T-helper 2 cell treated with Interferon-gamma antibody and Interleukin-4, amounts not matched to agents 5 μg/mL and 100 μg/mL, for 36 hours (primary cell): ENCODE data around the gene AIMP1.
"Not testable (repeated sequence)": the region's sequence is repeated elsewhere in the genome, so short reads cannot be mapped to it uniquely, and the experiment has no call there.

Experiments
- DNase-seq: peaks from one replicate; pipeline ENCODE4 v3.0.0; 2021; ENCODE audit warnings: low spot score
- H3K27ac Mint-ChIP-seq: one replicate; pipeline ENCODE4 v1.8.0; 2021; ENCODE audit warnings: mild to moderate bottlenecking, mixed read lengths
- H3K27me3 Mint-ChIP-seq: one replicate; pipeline ENCODE4 v1.8.0; 2021; ENCODE audit warnings: low read depth, mixed read lengths
- H3K36me3 Mint-ChIP-seq: one replicate; pipeline ENCODE4 v1.8.0; 2021; ENCODE audit warnings: low read depth, mixed read lengths
- H3K4me1 Mint-ChIP-seq: one replicate; pipeline ENCODE4 v1.8.0; 2021; ENCODE audit warnings: low read depth, mixed read lengths
- H3K4me3 Mint-ChIP-seq: one replicate; pipeline ENCODE4 v1.8.0; 2022; ENCODE audit warnings: mild to moderate bottlenecking, moderate library complexity, mixed read lengths
- H3K9me3 Mint-ChIP-seq: one replicate; pipeline ENCODE4 v1.8.0; 2021; ENCODE audit warnings: mixed read lengths

Gene AIMP1

GRCh38 chr4:106380179-106380578, 63.8 kb downstream of the AIMP1 start:
- no peaks in the 10 kb centered on the region for H3K36me3 Mint-ChIP-seq
- H3K27ac Mint-ChIP-seq, result no peak overlapping the region
- no peak overlapping the region for H3K4me3 Mint-ChIP-seq
- no peak for DNase-seq
- H3K9me3 Mint-ChIP-seq, result no peaks in the 10 kb centered on the region
- H3K4me1 Mint-ChIP-seq, result no peaks in the 10 kb centered on the region
- H3K27me3 Mint-ChIP-seq, result no peaks in the 10 kb centered on the region

- Mint-ChIP-seq H3K36me3 (no peaks in the 10 kb centered on the region), H3K27me3 (no peaks in the 10 kb centered on the region), H3K27ac (no peak overlapping the region), H3K4me1 (no peaks in the 10 kb centered on the region), H3K4me3 (no peak overlapping the region), H3K9me3 (no peaks in the 10 kb centered on the region)
- no peak for DNase-seq
These were observed 68.5 kb downstream of the AIMP1 start for GRCh38 chr4:106384878-106385277.

- no peak for DNase-seq
- Mint-ChIP-seq H3K4me3 (no peak overlapping the region), H3K36me3 (no peaks in the 10 kb centered on the region), H3K4me1 (no peaks in the 10 kb centered on the region), H3K9me3 (no peaks in the 10 kb centered on the region), H3K27me3 (no peaks in the 10 kb centered on the region), H3K27ac (no peak overlapping the region)
These were observed 69.6 kb downstream of the AIMP1 start for GRCh38 chr4:106385853-106386393.

- H3K27me3 Mint-ChIP-seq, result no peaks in the 10 kb centered on the region
- no peaks in the 10 kb centered on the region for H3K36me3 Mint-ChIP-seq
- H3K27ac Mint-ChIP-seq, result no peak overlapping the region
- peaks cover 39% of the 10 kb centered on the region for H3K9me3 Mint-ChIP-seq
- DNase-seq, result no peak
- H3K4me3 Mint-ChIP-seq, result no peak overlapping the region
- no peaks in the 10 kb centered on the region for H3K4me1 Mint-ChIP-seq
These were observed 79.2 kb downstream of the AIMP1 start for GRCh38 chr4:106395582-106395981.

GRCh38 chr4:106398898-106399297, 82.5 kb downstream of the AIMP1 start:
- H3K27ac Mint-ChIP-seq, H3K27me3 Mint-ChIP-seq, H3K36me3 Mint-ChIP-seq, DNase-seq, H3K4me3 Mint-ChIP-seq, H3K4me1 Mint-ChIP-seq: not testable (repeated sequence)
- peaks cover 35% of the 10 kb centered on the region for H3K9me3 Mint-ChIP-seq
